ENCODE data around the gene FLNB.

The FLNB gene

GRCh38 chr3:58010562-58010961 is 2.3 kb downstream of the FLNB start:
- DNase-seq (ENCODE audit: low read depth): no peak

GRCh38 chr3:58011580-58011979 is 3.4 kb downstream of the FLNB start:
- no peak for DNase-seq (ENCODE audit: low read depth)

- no peak for DNase-seq (ENCODE audit: low read depth)
Measured at GRCh38 chr3:58012302-58012701, 4.1 kb downstream of the FLNB start.

GRCh38 chr3:58013099-58013498 is 4.9 kb downstream of the FLNB start:
- DNase-seq (ENCODE audit: low read depth): no peak

- peak; percentile 92 for DNase-seq (ENCODE audit: low read depth)
Measured at GRCh38 chr3:58013973-58014649, 5.9 kb downstream of the FLNB start.

- DNase-seq (ENCODE audit: low read depth): no peak
Measured at GRCh38 chr3:58015520-58015915, 7.3 kb downstream of the FLNB start.

- DNase-seq (ENCODE audit: low read depth): no peak
Measured at GRCh38 chr3:58016710-58017109, 8.5 kb downstream of the FLNB start.

- DNase-seq (ENCODE audit: low read depth): no peak
Measured at GRCh38 chr3:58018892-58019742, 10.9 kb downstream of the FLNB start.

- DNase-seq (ENCODE audit: low read depth): no peak
Measured at GRCh38 chr3:58020783-58021071, 12.5 kb downstream of the FLNB start.

- DNase-seq (ENCODE audit: low read depth): no peak
Measured at GRCh38 chr3:58021072-58021959, 13.1 kb downstream of the FLNB start.

GRCh38 chr3:58021962-58022361 is 13.7 kb downstream of the FLNB start:
- DNase-seq (ENCODE audit: low read depth): no peak

GRCh38 chr3:58022490-58022889 is 14.3 kb downstream of the FLNB start:
- DNase-seq (ENCODE audit: low read depth): no peak

GRCh38 chr3:58023531-58023930 is 15.3 kb downstream of the FLNB start:
- no peak for DNase-seq (ENCODE audit: low read depth)

- DNase-seq (ENCODE audit: low read depth): no peak
Measured at GRCh38 chr3:58025406-58025805, 17.2 kb downstream of the FLNB start.

GRCh38 chr3:58025837-58026569 is 17.8 kb downstream of the FLNB start:
- DNase-seq (ENCODE audit: low read depth): no peak

- no peak for DNase-seq (ENCODE audit: low read depth)
Measured at GRCh38 chr3:58026598-58026997, 18.4 kb downstream of the FLNB start.

GRCh38 chr3:58027704-58028317 is 19.6 kb downstream of the FLNB start:
- DNase-seq (ENCODE audit: low read depth): no peak

- no peak for DNase-seq (ENCODE audit: low read depth)
Measured at GRCh38 chr3:58028902-58029301, 20.7 kb downstream of the FLNB start.

GRCh38 chr3:58029842-58030584 is 21.8 kb downstream of the FLNB start:
- no peak for DNase-seq (ENCODE audit: low read depth)

- no peak for DNase-seq (ENCODE audit: low read depth)
Measured at GRCh38 chr3:58032186-58032585, 24.0 kb downstream of the FLNB start.

Measured in stromal cell of bone marrow (primary cell).